Right renal cortex interstitium (tissue), 3 donors: Measurements from ENCODE around the gene PODXL2. TPM values are rescaled to one million over a fixed set of nuclear protein-coding genes. Genes with fewer than 3 reads are reported as not detected.

Experiments used
- DNase-seq, 3 donors: peaks; one replicate each; pipeline ENCODE4 v3.0.0-alpha.2; 2013; ENCODE audit warnings: low read depth in 3 of 3, low spot score in 2 of 3
- polyA plus RNA-seq, 3 donors: library from polyadenylated mRNA; unstranded; fragments of 120-200 nt; gene quantifications; one replicate each; pipeline ENCODE4 v1.2.1, GENCODE V29; 2013; ENCODE audit not compliant: insufficient read length in 3 of 3

The PODXL2 gene
- polyA plus RNA-seq, 3 donors: 46.1 to 52.5 (median 48.9) TPM

DNA sequence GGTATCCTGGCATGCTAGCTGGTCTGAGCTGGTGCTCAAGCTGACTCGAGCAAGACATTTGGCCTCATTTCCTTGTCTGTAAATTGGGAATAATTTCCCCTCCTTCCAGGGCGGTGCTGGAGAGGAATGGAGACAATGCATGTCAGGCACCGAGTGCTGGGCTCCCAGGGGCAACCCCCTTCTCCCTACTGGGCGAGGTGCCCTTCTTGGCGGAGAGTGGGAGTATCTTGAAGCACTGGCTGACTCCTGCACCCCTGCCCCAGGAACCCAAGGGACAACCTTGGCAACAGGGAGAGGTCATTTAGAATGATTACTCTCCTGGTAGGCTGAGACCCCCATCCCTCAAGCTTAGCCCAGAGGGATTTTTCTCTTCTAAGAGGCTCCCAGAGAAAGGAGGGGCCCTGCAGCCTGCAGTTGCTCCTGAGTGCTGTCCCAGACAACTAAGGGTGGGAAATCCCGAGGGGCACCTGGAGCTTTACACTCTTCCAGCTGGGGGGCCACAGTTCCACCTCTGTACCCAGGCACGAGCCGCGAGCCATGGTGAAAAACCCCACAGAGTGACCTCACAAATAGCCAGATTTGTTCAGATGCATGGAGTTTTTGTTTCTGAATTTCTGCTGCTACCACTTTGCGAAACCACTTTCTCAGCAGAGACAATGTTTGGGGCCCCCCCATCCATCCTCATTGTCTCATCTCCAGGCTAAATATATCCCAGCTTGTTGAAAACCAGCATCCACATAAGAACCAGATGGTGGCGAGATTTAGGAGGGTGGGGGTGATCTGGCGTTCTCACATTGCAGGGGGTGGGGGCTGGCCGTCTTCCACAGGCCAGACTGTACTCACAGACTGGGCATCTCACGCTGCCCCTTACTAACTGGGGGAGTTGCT lies 88.6 kb downstream of the PODXL2 start:
- DNase-seq: no peak

DNA sequence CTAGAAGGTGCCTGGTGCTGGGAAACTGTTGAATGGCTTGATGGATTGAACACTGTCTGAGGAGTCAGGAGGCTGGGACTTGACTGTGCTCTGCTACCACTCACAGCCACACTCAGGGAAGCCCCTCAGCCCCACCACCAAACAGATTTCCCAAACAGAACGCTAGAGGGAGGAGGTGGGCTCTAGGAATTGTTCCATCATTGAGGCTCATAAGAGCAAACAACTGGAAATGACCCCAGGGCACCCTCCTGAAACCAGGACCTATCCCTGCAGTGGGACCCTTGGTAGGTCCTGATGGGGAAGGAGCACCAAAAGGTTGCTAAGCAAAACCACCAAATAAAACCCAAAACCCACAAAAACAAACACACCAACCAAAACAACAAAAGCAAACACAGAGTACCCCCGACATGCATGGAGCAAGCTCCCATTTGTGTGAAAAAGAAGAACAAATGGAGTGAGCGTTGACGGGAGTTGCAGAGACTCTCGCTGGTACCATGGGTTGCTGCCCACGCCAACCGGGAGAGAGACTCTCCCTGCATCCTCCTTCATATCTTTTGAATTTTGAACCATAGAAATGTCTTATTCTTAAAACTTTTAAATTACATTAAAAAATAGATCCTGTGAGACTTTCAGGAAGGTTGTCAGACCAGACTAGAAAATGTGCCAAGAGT lies 89.4 kb downstream of the PODXL2 start:
- DNase-seq: no peak

DNA sequence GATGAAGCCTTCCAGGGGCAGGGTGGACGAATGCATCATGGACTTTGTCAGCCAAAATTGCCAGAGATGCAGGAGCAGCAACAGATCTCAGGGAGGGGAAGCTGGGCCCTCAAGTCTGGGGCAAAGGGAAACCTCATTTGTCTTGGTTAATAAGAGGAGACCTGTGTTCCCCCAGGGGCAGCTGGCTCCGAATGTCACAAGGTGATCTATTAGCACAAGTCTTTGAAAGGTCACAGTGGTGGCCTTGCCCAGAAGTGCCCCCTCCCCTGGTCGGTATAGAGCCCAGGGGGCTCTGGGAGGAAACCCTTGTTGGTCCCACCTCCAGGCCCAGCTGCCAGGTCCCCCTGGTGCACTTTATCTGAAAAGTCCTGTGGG lies 89.9 kb downstream of the PODXL2 start:
- DNase-seq: no peak

DNA sequence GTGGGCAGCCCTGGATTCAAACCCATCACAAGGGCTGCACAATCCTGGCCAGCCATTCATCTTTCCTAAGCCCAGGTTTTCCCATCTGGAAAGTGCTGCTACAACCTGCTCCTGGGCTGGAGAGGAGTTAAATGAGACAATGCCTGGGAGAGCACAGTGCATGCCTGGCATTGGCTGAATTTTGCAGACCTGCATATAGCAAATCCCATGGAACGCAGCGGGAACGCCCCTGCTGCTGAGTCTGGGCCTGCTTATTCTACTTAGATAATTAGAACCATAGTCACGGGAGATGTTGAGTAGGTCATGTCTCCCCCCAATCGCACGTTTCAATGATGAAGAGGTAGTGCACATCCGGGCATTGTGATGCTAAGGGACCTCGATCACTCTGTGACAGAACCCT lies 90.4 kb downstream of the PODXL2 start:
- DNase-seq: no peak

DNA sequence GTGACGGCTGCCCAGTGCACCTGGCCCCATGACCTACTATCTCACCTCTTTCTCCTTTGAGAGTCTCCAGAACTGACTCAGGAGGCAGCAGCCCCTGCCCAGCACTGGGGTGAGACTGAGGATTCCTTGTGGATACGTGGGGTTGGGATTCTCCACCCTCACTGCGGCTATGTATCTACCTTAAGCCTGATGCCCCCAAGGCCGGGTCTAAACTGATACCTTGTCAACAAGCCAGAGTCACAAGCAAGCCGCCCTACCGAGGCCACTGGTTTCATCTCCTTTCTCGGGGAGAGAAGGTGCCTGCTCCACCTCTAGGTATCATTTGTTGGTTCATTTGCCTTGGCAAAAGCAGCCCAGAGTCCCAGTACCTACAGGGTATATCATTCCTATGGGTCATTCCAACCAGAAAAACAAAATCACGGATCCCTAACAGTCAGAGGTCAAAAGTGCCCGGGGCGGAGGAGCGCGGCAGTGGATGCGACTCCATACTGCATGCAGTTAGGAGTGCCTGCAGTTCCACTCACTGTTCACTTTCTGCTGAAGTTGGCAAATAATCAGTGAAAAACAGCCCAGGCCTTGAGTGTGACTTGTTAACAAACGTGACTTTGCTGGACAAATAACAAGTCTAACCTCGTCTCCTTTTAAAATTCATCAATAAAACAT lies 91.3 kb downstream of the PODXL2 start:
- no peak for DNase-seq

DNA sequence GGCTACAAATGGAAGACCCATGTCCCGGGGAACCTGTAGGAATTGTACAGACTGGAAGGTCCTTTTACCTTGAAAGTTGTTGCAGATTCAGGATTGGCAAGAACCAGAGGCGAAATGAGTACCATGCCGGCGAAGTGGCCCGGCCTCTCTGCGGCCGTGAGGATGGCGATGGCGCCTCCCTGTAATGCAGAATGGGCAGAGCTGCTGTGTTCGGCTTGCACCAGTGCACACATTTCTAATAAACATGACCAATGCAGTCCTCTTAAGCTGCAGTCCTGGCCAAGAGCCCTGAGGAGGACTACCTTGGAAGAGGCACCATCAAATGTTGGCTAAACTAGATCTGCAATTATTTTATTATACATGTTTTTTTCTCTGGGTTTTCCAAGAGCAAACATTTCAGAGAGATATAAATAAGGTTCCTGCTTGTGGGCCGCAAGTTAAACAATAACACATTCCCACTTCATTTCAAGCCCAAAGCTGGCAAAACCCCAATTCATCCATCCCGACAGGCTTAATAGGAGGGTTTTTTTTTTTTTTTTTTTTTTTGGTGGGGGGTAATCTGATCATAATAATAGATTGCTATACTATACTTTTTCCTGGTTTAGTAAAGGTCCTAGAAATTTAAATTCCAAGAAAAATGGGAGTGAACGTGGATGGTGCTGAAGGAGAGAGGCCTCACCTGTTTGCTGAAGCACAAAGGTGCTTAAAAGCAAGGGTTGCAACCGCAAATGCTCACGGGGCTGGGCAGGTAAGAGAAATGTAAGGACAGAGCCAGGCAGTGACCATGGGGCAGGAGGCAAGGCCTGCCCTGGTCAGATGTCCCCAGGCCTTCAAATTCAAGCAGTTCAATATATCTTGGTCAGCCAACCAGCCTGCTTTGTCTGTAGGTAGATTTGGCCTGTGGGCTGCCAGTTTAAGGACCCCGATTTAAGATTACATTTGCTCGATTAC lies 92.3 kb downstream of the PODXL2 start:
- DNase-seq: no peak

DNA sequence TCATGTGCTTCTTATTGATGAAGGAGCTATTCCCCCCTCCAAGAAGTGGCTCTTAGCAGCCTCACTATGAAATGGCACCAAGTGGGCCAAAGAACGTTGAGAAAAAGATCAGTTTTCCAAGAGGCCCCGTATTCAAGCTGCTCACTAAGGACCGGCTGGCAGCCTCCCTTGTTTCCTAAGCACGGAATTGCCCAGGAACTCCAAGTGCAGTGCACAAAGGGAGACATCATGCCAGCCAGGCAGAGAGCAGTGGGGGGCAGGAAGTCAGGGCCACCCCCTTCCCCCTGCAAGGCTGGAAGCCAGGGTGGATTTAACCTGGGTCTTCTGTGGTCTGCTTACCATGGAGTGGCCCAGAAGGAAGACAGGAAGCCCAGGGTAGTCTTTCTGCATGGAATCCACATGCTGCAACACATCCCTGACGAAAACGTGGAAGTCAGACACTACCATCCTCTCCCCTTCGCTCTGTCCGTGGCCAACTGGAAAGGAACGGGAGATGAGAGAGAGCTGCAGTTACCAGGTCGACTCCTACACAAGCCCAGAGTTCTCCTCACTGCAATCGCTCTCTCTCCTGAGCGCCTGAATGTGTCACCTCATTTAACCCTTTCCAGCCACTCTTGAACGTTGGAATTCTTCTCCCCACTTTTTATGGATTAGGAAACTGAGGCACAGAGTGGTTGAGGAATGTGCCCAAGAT lies 93.3 kb downstream of the PODXL2 start:
- no peak for DNase-seq

Other genes with a start within 250 kb of the PODXL2 start
- gene TPRA1, start 38.5 kb upstream of the PODXL2 start, polyA plus RNA-seq: 10 to 100 TPM; 25.8 to 36.8 (median 33.5) TPM
- 10 to 100 TPM; 58.1 to 62.0 (median 58.4) TPM for gene MCM2, start 30.8 kb upstream of the PODXL2 start, polyA plus RNA-seq
- 10 to 100 TPM; 17.8 to 18.1 (median 17.8) TPM for gene ABTB1, start 43.8 kb downstream of the PODXL2 start, polyA plus RNA-seq
- 10 to 100 TPM; 21.8 to 24.9 (median 23.0) TPM for gene MGLL, start 193.3 kb downstream of the PODXL2 start, polyA plus RNA-seq